Fibroblast of the aortic adventitia (primary cell): ENCODE data around the gene CNGA4. TPM values are rescaled to one million over a fixed set of nuclear protein-coding genes. Genes with fewer than 3 reads are reported as not detected.
A peak's percentile ranks its signal among the peaks of the same experiment; 100 is the strongest.
"Not testable (repeated sequence)": the region's sequence is repeated elsewhere in the genome, so short reads cannot be mapped to it uniquely, and the experiment has no call there.

Experiments used
- DNase-seq: peaks from one replicate; pipeline ENCODE4 v3.0.0-alpha.2; 2010; ENCODE audit warnings: low read depth
- H3K4me3 ChIP-seq: 2 replicates; pipeline ENCODE4 v1.5.1; 2011; ENCODE audit warnings: low read depth, mild to moderate bottlenecking, control low read depth, low read length, moderate library complexity
- CTCF ChIP-seq: IDR thresholded peaks from 2 replicates; pipeline ENCODE4 v1.5.1; 2011; ENCODE audit warnings: mild to moderate bottlenecking, low read length, control low read depth, inconsistent platforms; ENCODE audit not compliant: insufficient read depth
- total RNA-seq: library from RNA; depleted of rRNA; stranded (reverse); fragments of >200 nt; gene quantifications from 2 replicates; pipeline ENCODE4 v1.2.3, GENCODE V29; 2012; ENCODE audit warnings: low replicate concordance

The CNGA4 gene
- total RNA-seq, 1 donor = not detected

- no peak for DNase-seq
- TF ChIP-seq CTCF = no peak
- H3K4me3 ChIP-seq = no peak overlapping the region
Observed at GRCh38 chr11:6270584-6271246, 31.8 kb downstream of the CNGA4 start.

- no peak overlapping the region for H3K4me3 ChIP-seq
- DNase-seq = no peak
- TF ChIP-seq CTCF = no peak
Observed at GRCh38 chr11:6271598-6271997, 32.7 kb downstream of the CNGA4 start.

GRCh38 chr11:6273188-6273587, 34.3 kb downstream of the CNGA4 start:
- peak; percentile 9 for DNase-seq
- TF ChIP-seq CTCF = no peak
- no peak overlapping the region for H3K4me3 ChIP-seq

- DNase-seq, H3K4me3 ChIP-seq: not testable (repeated sequence)
Observed at GRCh38 chr11:6280809-6281208, 41.9 kb downstream of the CNGA4 start.

- DNase-seq = no peak
- TF ChIP-seq CTCF = no peak
- H3K4me3 ChIP-seq = no peak overlapping the region
Observed at GRCh38 chr11:6283453-6284023, 44.6 kb downstream of the CNGA4 start.

- no peak overlapping the region for H3K4me3 ChIP-seq
- no peak for TF ChIP-seq CTCF
- DNase-seq = no peak
Observed at GRCh38 chr11:6284250-6284649, 45.4 kb downstream of the CNGA4 start.

GRCh38 chr11:6285019-6285418, 46.1 kb downstream of the CNGA4 start:
- no peak for TF ChIP-seq CTCF
- DNase-seq = no peak
- no peak overlapping the region for H3K4me3 ChIP-seq

Other genes starting within 250 kb of the CNGA4 start
- gene OR56A4, start 232.1 kb upstream of the CNGA4 start, total RNA-seq = not detected in 2 replicates
- under 0.01 TPM in 1 of 2 replicates, not detected in the other for gene OR56A1, start 208.3 kb upstream of the CNGA4 start, total RNA-seq
- 0.57 TPM in 1 of 2 replicates, not detected in the other for gene OR56B4, start 131.4 kb upstream of the CNGA4 start, total RNA-seq
- not detected in 2 replicates for gene OR52B2, start 68.8 kb upstream of the CNGA4 start, total RNA-seq
- not detected in 2 replicates for gene OR52W1, start 39.9 kb upstream of the CNGA4 start, total RNA-seq
- gene C11orf42, start 33.5 kb upstream of the CNGA4 start, total RNA-seq = not detected in 2 replicates
- 6.4 and 15.6 TPM in 2 replicates for gene FHIP1B, start 4.5 kb upstream of the CNGA4 start, total RNA-seq
- gene CCKBR, start 20.7 kb downstream of the CNGA4 start, total RNA-seq = not detected in 2 replicates
- gene CAVIN3, start 81.4 kb downstream of the CNGA4 start, total RNA-seq = 323 and 888 TPM in 2 replicates
- gene SMPD1, start 151.4 kb downstream of the CNGA4 start, total RNA-seq = 44.8 and 63.9 TPM in 2 replicates
- 41.8 and 52.4 TPM in 2 replicates for gene APBB1, start 180.0 kb downstream of the CNGA4 start, total RNA-seq
- 1.2 TPM in 1 of 2 replicates, not detected in the other for gene HPX, start 201.9 kb downstream of the CNGA4 start, total RNA-seq
- gene TRIM3, start 234.9 kb downstream of the CNGA4 start, total RNA-seq = 18.9 and 23.8 TPM in 2 replicates
- 45.7 and 49.1 TPM in 2 replicates for gene ARFIP2, start 242.2 kb downstream of the CNGA4 start, total RNA-seq
- gene TIMM10B, start 242.4 kb downstream of the CNGA4 start, total RNA-seq = 30.1 and 41.8 TPM in 2 replicates